ENCODE results near the gene RASL12.
"Not testable (repeated sequence)": the region's sequence is repeated elsewhere in the genome, so short reads cannot be mapped to it uniquely, and the experiment has no call there.

Gene RASL12, protein sequence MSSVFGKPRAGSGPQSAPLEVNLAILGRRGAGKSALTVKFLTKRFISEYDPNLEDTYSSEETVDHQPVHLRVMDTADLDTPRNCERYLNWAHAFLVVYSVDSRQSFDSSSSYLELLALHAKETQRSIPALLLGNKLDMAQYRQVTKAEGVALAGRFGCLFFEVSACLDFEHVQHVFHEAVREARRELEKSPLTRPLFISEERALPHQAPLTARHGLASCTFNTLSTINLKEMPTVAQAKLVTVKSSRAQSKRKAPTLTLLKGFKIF

DNA sequence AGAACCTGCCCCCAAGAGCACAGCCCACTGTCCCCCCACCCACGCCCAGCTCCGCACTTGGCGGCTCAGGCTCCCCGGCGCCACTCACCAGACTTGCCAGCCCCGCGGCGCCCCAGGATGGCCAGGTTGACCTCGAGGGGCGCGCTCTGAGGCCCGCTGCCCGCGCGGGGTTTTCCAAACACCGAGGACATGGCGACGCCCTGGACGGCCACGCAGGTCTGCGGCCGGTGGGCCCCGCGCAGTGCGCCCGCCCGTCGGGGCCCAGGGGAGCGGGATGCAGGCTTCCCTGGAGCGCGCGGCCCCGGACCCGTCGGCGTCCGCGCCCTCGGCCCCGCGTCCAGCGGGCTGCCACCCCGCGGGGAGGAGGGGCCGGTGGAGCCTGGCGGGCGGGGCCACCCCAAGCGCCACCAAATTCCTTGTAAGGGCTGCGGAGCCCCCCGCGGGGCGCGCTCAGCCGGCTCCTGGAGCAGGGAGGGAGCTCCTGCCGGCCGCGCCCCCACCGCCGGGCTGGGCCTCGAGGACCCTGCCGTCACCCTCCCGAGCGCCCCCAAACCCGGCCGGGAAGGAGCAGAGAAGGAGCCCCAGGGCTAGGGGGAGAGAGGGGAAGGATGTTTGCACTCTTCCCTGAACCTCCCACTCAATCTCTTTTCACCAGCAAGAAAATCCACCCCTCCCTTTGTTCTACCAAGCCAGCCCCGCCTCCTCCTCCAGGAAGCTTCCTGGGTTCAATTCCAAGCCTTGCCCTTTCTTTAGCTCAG, at the start of gene RASL12:
Gene RASL12 (minus strand): TSS at position 347 of the 758 bp plus-strand sequence. CDS start 156 bp downstream, at position 191.
- no peak for DNase-seq
- in situ Hi-C loops (cut with MboI; ENCODE audit: low pct_unique_long_range_greater_than_20kb, low sequenced_read_pairs), result no loop called here

DNA sequence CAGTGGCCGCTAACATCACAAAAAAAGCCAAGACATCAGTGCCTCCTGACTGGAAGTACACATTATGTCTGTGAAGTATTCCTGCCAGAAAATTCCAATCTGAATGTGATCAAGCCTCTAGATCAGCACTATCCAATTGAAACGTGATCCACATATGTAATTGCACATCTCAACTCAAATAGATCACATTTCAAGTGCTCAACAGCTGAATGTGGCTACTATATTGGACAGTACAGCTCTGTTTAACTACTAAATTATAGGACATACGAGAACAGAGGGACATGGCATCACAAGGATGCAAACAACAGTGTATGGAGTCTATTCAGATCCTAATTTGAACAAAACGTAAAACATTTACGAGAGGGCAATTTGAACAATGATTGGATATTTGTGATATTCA, 47.8 kb upstream of the RASL12 start:
- DNase-seq, result no peak
- in situ Hi-C loops (cut with MboI; ENCODE audit: low pct_unique_long_range_greater_than_20kb, low sequenced_read_pairs), result no loop called here

DNA sequence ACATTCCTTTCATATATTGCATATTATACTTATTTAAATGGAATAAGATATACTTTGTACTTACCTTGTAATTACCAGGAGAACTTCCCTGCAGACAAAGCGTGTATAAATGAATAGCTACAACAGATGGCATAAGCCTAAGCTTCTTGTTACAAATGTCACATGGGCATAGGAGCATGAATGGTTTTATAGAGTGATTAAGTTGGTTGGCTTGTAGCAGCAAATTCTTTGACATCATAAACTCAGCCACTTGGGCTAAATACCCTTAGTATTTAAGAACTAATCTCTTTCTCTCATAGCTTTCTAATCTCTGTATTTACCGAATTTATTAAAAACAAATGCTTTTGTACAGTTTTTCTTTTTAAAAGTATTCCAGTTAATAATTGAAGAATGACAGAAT, 47.3 kb upstream of the RASL12 start, which contains the start of gene UBAP1L:
Gene UBAP1L (minus strand): TSS at position 115 of the 400 bp plus-strand sequence. CDS start 8,985 bp downstream, outside the sequence.
- DNase-seq, result no peak
- in situ Hi-C loops (cut with MboI; ENCODE audit: low pct_unique_long_range_greater_than_20kb, low sequenced_read_pairs), result no loop called here

DNA sequence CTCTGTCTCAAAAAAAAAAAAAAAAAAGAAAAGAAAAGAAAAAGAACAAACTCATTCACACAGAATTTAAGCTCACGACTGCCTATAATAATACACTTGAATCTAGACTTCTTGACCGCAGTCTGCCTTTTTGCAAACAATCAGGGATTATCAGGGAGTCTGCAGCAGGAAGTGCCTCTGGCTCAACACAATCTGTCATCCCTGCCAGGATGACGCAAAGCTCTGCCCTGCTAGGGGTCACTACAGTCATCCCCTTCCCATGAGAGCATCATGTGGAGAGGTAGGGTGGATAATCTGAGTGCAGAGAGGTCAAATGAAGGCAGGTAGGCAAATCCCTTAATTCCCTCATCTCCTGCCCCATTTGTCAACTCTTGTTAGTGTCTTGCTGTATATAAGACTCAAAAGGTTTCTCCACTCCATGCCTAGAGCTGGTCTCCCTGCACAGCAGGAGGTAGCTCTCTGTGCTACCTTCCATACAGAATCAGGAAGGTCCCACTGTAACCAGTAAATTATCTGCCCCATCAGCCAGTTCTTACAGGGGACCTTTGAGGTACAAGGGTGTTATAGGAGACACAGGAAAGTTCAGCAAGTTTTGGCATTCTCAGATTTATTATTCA, 43.0 kb upstream of the RASL12 start:
- DNase-seq, result no peak
- in situ Hi-C loops (cut with MboI; ENCODE audit: low pct_unique_long_range_greater_than_20kb, low sequenced_read_pairs), result no loop called here

DNA sequence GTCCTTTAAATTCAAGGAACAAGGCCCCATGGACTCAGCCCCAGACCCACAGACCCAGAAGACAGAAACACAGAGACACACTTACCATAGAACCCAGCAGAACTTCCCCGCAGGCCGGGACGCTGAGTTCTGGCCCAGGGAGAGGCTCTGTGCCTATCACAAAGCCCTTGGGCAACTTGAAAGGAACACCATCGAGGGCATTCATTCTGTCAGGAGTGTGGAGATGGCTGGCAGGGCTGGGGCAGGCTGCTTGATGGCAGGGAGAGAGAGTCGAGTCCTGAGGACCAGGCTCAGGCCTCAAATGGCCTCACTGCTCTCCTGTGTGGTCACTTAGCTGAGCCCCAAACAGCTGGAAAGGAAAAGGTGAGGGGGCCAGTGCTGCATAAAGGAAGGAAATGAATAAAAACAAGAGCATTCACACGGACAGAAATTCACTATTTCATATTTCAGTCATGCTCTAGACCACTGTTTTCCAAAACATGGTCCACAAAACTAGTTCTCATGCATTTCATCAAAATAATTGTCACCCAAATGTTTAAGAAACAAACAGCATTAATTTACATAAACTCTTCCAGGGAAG, 38.3 kb upstream of the RASL12 start:
- in situ Hi-C loops (cut with MboI; ENCODE audit: low pct_unique_long_range_greater_than_20kb, low sequenced_read_pairs), result no loop called here
- DNase-seq, result no peak

DNA sequence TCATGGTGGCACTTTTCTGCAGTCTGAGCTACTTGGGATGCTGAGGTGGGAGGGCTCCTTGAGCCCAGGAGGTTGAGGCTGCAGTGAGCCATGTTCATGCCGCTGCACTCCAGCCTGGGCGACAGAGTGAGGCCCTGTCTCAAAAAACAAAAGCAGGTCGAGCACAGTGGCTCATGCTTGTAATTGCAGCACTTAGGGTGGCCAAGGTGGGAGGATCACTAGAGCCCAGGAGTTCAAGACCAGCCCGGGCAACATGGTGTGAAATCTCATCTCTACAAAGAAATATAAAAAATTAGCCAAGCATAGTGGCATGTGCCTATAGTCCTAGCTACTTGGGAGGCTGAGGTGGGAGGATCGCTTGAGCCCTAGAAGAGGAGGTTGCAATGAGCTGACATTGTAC, 37.2 kb upstream of the RASL12 start:
- DNase-seq, result no peak
- in situ Hi-C loops (cut with MboI; ENCODE audit: low pct_unique_long_range_greater_than_20kb, low sequenced_read_pairs), result no loop called here

DNA sequence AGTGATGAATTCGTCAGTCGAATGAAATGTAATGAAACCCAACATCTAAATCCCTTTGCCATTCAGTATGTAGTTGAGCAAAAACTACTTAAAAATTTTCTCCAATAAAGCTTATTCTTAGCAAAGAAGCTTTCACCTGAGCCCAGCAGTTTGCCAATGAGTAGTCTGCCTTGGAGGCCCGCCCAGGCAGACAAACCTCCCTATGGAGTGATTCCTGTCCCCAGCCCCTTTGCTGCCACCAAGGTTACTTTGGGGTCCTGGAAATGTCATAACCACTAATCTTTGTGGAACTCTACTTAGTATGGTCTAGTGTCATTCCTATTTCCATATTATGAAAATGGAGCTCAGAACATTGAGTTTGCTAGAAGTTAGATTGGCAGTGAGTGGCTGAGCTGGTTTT, 35.1 kb upstream of the RASL12 start:
- no peak for DNase-seq
- in situ Hi-C loops (cut with MboI; ENCODE audit: low pct_unique_long_range_greater_than_20kb, low sequenced_read_pairs), result no loop called here

DNA sequence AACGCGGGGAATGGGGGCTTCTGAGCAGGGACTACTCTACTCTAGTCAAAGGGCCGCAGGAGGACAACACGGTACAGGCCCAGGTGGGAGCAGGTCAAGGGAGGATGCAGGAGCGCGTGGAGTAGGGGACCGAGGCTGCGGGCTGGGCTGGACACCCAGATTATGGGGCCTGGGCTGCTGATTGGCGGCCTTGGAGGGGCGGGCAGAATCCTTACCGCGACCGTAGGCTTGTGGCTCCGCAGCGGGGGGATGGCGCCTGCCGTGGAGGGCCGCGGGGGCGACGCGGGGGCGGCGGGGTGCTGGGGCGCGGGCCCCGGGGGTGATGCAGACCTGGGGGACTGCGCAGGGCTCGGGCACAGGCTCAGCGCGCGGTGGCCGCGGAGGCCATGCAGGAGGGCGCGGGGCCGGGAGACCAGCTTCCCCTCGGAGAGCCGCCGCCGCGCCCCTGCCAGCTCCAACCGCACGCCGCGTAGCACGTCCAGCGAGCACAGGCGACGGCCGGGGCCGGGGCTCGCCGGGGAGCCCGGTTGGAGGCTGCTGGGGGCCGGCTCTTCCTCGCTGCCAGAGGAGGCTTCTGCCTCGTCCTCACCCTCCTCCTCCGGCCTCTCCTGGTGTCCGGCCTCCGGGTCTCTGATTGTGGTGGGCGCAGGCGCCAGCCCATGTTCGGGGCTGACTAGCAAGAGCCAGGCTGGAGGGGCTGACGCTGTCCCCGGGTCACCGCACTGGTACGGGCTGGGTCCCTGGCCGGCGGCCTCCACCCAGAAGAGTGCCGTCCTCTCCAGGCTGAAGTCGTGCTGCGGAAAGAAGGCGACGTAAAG, 34.3 kb upstream of the RASL12 start:
- in situ Hi-C loops (cut with MboI; ENCODE audit: low pct_unique_long_range_greater_than_20kb, low sequenced_read_pairs), result no loop called here

DNA sequence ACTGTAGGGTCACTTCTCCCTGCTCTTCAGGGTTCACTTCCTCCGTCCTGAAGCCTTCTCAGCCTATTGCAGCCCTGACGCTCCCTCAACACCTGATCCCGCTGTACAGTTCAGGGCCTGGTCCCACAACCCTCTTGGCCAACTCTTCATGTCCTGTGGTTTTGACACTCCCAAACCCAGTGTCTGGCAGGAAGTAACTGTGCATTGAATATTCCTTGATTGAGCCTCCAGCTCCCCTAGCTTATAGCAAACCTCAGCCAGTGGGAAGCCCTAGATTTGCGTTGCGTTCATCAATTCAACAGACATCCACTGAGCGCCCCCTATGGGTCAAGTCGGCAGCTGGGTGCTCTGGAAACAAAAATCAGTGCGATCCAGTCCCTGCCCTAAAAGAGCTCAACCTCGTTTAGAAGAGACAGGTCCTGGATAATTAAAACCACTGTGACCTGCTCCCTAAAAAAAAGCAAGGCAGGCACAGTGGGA, 33.7 kb upstream of the RASL12 start:
- in situ Hi-C loops (cut with MboI; ENCODE audit: low pct_unique_long_range_greater_than_20kb, low sequenced_read_pairs), result no loop called here
- DNase-seq, result peak; percentile 85

More for the DNA sequence above, 34.3 kb upstream of the RASL12 start:
- no peak for DNase-seq

DNA sequence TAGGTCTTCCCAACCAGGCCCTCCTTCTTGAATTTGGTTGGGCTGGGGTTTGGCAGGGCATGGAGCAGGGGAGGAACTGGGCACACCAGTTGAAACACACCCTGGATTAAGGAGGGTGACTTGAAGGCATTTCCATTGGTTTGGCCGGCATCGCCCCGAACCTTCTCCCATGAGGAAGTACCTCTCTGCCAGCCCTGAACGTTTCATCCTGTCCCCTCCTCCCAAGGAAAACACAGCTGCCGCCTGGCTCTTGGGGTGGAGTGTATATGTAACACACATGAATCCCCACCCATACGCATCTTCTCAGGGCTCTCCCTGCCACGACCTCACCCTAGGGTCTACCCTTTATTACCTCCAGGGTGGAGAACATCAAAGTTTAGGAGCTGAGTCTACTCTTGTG, 32.7 kb upstream of the RASL12 start:
- in situ Hi-C loops (cut with MboI; ENCODE audit: low pct_unique_long_range_greater_than_20kb, low sequenced_read_pairs), result no loop called here
- no peak for DNase-seq

DNA sequence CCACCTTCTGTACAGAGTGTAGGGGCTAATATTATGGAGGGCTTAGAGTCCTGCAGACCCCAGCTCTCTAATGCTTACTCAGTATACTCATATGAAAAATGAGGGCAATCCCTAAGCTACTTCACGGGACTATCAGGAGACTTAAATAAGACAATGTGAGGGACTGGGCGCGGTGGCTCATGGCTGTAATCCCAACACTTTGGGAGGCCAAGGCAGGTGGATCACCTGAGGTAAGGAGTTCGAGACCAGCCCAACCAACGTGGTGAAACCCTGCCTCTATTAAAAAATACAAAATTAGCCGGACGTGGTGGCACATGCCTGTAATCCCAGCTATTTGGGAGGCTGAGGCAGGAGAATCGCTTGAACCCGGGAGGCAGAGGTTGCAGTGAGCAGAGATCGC, 32.0 kb upstream of the RASL12 start:
- DNase-seq; in situ Hi-C loops (cut with MboI; ENCODE audit: low pct_unique_long_range_greater_than_20kb, low sequenced_read_pairs): not testable (repeated sequence)

DNA sequence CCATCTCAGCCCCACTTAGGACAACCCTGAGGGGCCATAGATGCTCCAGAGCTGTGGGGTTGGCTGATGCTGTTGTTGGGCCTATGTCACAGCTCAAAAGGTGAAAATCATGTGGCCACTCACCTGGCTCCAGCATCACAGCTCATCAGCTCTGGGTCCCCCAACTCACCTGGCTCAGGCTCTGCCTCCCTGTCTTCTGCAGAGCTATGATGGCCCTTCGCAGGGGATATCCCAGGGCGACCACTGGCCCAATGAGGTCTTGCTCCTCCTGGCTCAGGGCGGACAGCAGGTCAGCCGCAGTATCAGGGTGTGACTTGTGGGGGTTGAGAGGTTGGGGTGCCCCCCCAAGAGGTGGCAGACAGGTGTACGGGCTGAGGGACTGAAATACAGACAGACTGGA, 31.5 kb upstream of the RASL12 start:
- in situ Hi-C loops (cut with MboI; ENCODE audit: low pct_unique_long_range_greater_than_20kb, low sequenced_read_pairs), result no loop called here
- DNase-seq, result no peak

DNA sequence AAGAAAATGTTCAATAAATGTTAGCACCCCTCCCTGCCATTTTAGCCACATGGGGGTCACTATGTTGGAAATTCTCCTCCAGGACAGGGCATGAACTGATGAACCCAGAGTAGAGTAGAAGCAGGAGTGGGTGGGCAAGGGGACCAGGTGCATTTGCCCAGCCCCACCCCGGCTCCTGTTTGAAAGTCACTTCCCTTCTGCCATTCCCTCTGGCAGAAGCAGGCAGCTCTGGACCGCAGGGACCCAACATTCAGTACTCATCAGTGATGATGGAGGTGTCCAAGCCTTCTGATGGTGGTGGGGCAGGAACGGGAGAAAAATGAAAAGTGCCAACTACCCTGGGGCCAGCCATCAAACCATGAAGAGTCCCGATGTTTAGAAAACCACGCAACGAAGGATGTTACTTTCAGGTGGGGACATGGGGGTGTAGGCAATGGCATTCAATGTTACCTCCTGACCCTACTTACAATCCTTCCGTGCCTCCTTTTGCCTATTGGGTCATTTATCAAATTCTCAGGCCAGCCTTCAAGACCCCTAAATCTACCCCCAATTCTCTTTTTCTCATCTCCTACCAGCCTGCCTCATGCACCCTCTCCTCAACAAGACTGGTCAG, 30.0 kb upstream of the RASL12 start:
- DNase-seq, result no peak
- in situ Hi-C loops (cut with MboI; ENCODE audit: low pct_unique_long_range_greater_than_20kb, low sequenced_read_pairs), result no loop called here

DNA sequence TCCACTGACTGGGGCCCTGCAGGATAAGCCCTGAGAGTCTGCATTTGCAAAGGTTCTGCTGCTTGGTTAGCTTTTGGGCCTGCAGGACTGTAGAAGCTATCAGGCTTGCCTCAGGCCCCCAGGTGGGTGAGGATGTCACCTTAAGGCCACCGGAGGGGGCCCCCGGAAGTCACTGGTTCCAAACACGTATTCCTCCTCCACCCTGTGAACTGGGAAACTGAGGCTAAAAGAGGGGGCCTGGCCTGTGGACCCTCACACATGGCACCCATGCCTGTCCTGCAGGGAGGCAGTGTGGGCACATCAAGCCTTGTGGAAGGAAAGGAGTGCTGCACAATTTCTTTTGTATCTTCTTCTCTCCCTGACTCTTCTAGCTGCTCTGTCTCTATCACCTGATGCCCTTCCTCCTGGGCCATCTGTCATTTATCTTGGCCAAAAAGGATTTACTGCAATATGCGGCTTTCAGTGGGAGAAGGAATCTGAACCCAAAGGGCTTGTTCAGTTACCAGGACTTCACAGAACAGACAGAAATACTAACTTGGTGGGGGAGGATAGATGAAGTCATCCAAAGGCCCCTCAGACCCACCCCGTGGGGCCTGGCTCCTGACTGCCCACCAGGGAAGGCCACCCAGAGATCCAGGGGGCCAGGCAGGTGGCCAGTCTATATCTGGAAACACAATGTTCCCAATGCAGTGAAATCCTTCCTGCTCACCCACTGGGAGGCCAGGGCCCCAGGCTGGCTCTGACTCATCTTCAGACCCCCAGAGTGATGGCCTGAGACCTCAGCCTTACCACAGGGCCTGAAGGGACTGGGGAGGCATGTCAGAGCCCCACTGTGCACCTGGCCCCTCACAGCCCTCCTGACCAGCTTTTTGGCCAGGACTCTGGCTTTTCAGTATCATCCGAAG, 28.9 kb upstream of the RASL12 start:
- in situ Hi-C loops (cut with MboI; ENCODE audit: low pct_unique_long_range_greater_than_20kb, low sequenced_read_pairs), result no loop called here
- DNase-seq, result no peak

DNA sequence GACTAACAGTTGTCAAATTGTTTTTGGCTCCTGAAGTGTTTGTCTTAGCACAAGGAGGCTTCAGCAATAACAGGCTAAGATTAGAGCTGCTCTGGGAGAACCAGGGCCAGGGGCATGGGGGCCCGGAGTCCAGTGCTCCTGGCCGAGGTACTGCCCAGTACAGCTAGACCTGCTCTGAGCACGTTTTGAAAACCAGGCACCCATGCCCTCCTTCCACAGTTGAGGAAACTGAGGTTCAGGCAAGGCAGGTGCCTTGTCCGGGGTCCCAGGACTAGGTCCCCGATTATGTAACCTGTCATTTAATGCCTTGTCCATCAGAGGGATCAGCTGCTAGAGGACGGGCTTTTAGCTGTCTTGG, 27.9 kb upstream of the RASL12 start:
- in situ Hi-C loops (cut with MboI; ENCODE audit: low pct_unique_long_range_greater_than_20kb, low sequenced_read_pairs), result no loop called here

DNA sequence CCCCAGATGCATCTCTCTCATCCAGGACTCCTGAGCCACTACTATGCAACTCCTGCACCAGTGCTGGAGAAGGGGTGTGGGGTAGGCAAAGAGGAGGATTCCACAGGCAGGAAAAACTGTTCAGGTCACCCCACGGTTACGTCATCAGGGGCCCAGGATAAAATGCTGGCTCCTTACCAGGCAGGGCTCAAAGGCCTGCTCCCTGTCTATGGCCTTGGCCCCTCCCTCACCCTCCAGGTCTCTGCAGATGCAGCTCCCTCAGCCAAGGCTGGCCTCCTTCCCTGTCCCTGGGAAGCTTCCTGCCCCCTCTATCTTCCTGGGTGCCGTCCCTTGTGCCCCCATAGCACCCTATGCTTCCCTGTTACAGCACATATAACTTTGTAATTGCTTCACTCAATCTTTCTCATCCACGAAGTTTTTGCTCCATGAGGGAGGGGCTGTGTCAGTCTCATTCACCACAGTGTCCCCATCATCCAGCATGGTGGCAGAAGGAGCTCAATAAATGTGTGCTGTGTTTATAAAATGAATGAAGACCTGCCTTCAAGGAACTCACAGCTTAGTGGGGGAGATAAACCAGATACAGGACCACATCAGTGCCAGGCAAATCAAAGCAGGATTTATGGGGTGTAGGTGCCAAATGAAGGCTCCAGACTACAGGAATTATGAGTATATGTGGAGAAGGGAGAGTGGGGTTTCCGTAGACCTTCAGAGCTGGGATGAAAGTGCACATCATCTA, 27.4 kb upstream of the RASL12 start:
- no peak for DNase-seq
- in situ Hi-C loops (cut with MboI; ENCODE audit: low pct_unique_long_range_greater_than_20kb, low sequenced_read_pairs), result no loop called here

More for the DNA sequence above, 27.9 kb upstream of the RASL12 start:
- no peak for DNase-seq

All from KBM-7 (cell line).